GM23338 (cell line): ENCODE data around the gene WDR27. TPM values are rescaled to one million over a fixed set of nuclear protein-coding genes. Genes with fewer than 3 reads are reported as not detected.

Experiments used
- ATAC-seq: fragments of 200-7000 bp; cut with Tn5 transposase; 3 replicates; pipeline ENCODE4 v1.9.1; 2020
- DNase-seq: peaks from one replicate; pipeline ENCODE4 v3.0.0-alpha.2; 2015; ENCODE audit warnings: low spot score
- H2AFZ ChIP-seq: fragments of 200-600 bp; sonication (generic); 2 replicates; pipeline ENCODE4 v1.8.0; 2016; ENCODE audit warnings: antibody characterized with exemption, mild to moderate bottlenecking, moderate library complexity
- H3F3A ChIP-seq: fragments of 200-600 bp; sonication (generic); replicated peaks from 2 replicates; pipeline ENCODE4 v1.8.0; 2017; ENCODE audit warnings: antibody characterized with exemption, mixed run types, low read depth
- H3K27ac ChIP-seq: fragments of 200-600 bp; sonication (generic); 2 replicates; pipeline ENCODE4 v1.6.1; 2016; ENCODE audit warnings: low read depth
- H3K27me3 ChIP-seq: fragments of 200-600 bp; sonication (generic); 2 replicates; pipeline ENCODE4 v1.8.0; 2016; ENCODE audit warnings: mild to moderate bottlenecking, mixed run types, moderate library complexity; ENCODE audit not compliant: insufficient read depth
- H3K36me3 ChIP-seq: fragments of 200-600 bp; sonication (generic); 2 replicates; pipeline ENCODE4 v1.8.0; 2016; ENCODE audit warnings: mild to moderate bottlenecking; ENCODE audit not compliant: insufficient read depth
- H3K4me1 ChIP-seq: fragments of 200-600 bp; sonication (generic); 2 replicates; pipeline ENCODE4 v1.8.0; 2016; ENCODE audit warnings: mild to moderate bottlenecking, moderate library complexity; ENCODE audit not compliant: insufficient read depth
- H3K4me2 ChIP-seq: fragments of 200-600 bp; sonication (generic); 2 replicates; pipeline ENCODE4 v1.7.1; 2017; ENCODE audit warnings: mixed run types
- H3K4me3 ChIP-seq: fragments of 200-600 bp; sonication (generic); 2 replicates; pipeline ENCODE4 v1.6.1; 2016; ENCODE audit warnings: mixed run types
- H3K79me2 ChIP-seq: fragments of 200-600 bp; sonication (generic); replicated peaks from 2 replicates; pipeline ENCODE4 v1.8.0; 2017; ENCODE audit warnings: mild to moderate bottlenecking; ENCODE audit not compliant: insufficient read depth
- H3K9me2 ChIP-seq: fragments of 200-600 bp; sonication (generic); 2 replicates; pipeline ENCODE4 v1.8.0; 2017; ENCODE audit not compliant: insufficient read depth
- H4K20me1 ChIP-seq: fragments of 200-600 bp; sonication (generic); replicated peaks from 2 replicates; pipeline ENCODE4 v1.8.0; 2017; ENCODE audit warnings: mild to moderate bottlenecking; ENCODE audit not compliant: insufficient read depth
- H3K27ac Mint-ChIP-seq: 2 replicates; pipeline ENCODE4 v1.8.0; 2020; ENCODE audit warnings: inconsistent platforms, mild to moderate bottlenecking, moderate library complexity, mixed read lengths
- H3K27me3 Mint-ChIP-seq: 3 replicates; pipeline ENCODE4 v1.8.0; 2022; ENCODE audit warnings: low read depth, mild to moderate bottlenecking, moderate library complexity, mixed read lengths, inconsistent platforms; ENCODE audit not compliant: insufficient read depth, poor library complexity
- H3K36me3 Mint-ChIP-seq: 3 replicates; pipeline ENCODE4 v1.8.0; 2021; ENCODE audit warnings: low read depth, mild to moderate bottlenecking, inconsistent platforms, moderate library complexity, mixed read lengths
- H3K4me1 Mint-ChIP-seq: 3 replicates; pipeline ENCODE4 v1.8.0; 2020; ENCODE audit warnings: mild to moderate bottlenecking, inconsistent platforms, mixed read lengths
- H3K4me3 Mint-ChIP-seq: 3 replicates; pipeline ENCODE4 v1.8.0; 2021; ENCODE audit warnings: moderate library complexity, mild to moderate bottlenecking, inconsistent platforms, mixed read lengths
- H3K9me3 Mint-ChIP-seq: 3 replicates; pipeline ENCODE4 v1.8.0; 2020; ENCODE audit warnings: moderate library complexity, mild to moderate bottlenecking, inconsistent platforms, mixed read lengths
- CREB1 ChIP-seq: fragments of 250-450 bp; sonication (Bioruptor Pico); IDR thresholded peaks from 2 replicates; pipeline ENCODE4 v1.5.0; 2020; ENCODE audit warnings: low read depth, mild to moderate bottlenecking, moderate library complexity
- EZH2 ChIP-seq: fragments of 200-600 bp; sonication (generic); IDR thresholded peaks from one replicate; pipeline ENCODE4 v1.8.0; 2017; ENCODE audit warnings: antibody characterized with exemption, mild to moderate bottlenecking, low read depth; ENCODE audit not compliant: unreplicated experiment
- EZH2phosphoT487 ChIP-seq: fragments of 200-600 bp; sonication (generic); IDR thresholded peaks from one replicate; pipeline ENCODE4 v1.8.1; 2018; ENCODE audit warnings: antibody characterized with exemption; ENCODE audit not compliant: unreplicated experiment
- JUNB ChIP-seq: IDR thresholded peaks from one replicate; pipeline ENCODE4 v1.6.1; 2016; ENCODE audit warnings: antibody characterized with exemption; ENCODE audit not compliant: unreplicated experiment
- NANOG ChIP-seq: IDR thresholded peaks from 2 replicates; pipeline ENCODE4 v1.6.1; 2016; ENCODE audit warnings: antibody characterized with exemption, borderline replicate concordance
- POLR2AphosphoS5 ChIP-seq: IDR thresholded peaks from 2 replicates; pipeline ENCODE4 v1.6.1; 2016; ENCODE audit warnings: antibody characterized with exemption, low read depth
- STAT1 ChIP-seq: IDR thresholded peaks from one replicate; pipeline ENCODE4 v1.6.1; 2016; ENCODE audit warnings: antibody characterized with exemption; ENCODE audit not compliant: unreplicated experiment
- ZNF331 ChIP-seq: fragments of 250-450 bp; sonication (Bioruptor Pico); IDR thresholded peaks from 2 replicates; pipeline ENCODE4 v1.5.0; 2020; ENCODE audit warnings: low read depth, mild to moderate bottlenecking, moderate library complexity
- polyA plus RNA-seq: library from polyadenylated mRNA; unstranded; fragments of >200 nt; fragmentation: Nextera tagmentation; extraction: Ambion mirVana; gene quantifications from 2 replicates; pipeline ENCODE4 v1.2.1, GENCODE V29; 2016
- total RNA-seq: library from RNA; depleted of rRNA; stranded (reverse); fragments of >200 nt; shearing (Covaris generic); gene quantifications from 2 replicates; pipeline ENCODE4 v1.2.3, GENCODE V29; 2014
- TF ChIP-seq, protein P1 (sequence below): IDR thresholded peaks from one replicate; pipeline ENCODE4 v1.6.1; 2018; ENCODE audit warnings: antibody characterized with exemption; ENCODE audit not compliant: unreplicated experiment
- TF ChIP-seq, protein P2 (sequence below): IDR thresholded peaks from 2 replicates; pipeline ENCODE4 v1.6.1; 2016; ENCODE audit warnings: antibody characterized with exemption
- TF ChIP-seq, protein P3 (sequence below), 2 experiments: fragments of 200-600 bp in 1 of 2; sonication (generic) in 1 of 2; conservative IDR thresholded peaks; 2 replicates each; pipeline versions ENCODE4 v1.5.1 to v1.6.1; 2016 to 2017; ENCODE audit warnings: antibody characterized with exemption in 2 of 2, low read depth in 2 of 2, mild to moderate bottlenecking in 2 of 2, moderate library complexity in 1 of 2
- TF ChIP-seq, protein P4 (sequence below): fragments of 250-450 bp; sonication (Bioruptor Pico); IDR thresholded peaks from 2 replicates; pipeline ENCODE4 v1.5.0; 2020; ENCODE audit warnings: mild to moderate bottlenecking, moderate library complexity

WDR27 gene
- total and polyA plus RNA-seq, 2 experiments from 2014 or later, result 55.3 to 80.4 TPM

DNA sequence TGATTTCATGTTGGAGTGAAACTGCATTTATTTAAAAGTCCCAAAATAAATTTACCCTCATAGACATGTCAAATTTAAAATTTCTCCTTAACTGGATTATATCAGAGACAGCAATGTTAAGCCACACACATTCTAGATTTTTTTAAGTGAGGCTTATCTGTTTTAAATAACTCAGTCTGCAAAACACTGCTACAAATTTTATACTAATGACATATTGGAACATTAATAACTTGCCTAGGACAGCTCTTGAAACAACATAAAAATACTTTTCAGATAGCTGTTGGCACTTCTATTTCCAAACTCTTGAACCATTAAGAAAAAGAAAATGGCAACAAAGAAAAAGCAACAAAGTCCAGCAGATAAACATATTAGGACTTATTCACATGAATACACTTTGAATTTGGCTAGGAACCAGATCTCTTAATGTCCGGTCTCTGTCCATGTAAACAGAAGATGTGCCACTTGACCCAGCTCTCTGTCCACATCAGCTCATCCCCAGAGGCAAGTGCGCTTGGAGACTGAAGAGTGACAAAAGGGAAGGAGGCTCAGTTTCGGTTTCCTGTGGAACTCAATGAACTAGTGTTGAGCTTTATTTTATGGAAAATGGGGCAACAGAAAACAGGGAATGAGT, 228.9 kb downstream of the WDR27 start (continued):
- TF ChIP-seq, protein P1, sequence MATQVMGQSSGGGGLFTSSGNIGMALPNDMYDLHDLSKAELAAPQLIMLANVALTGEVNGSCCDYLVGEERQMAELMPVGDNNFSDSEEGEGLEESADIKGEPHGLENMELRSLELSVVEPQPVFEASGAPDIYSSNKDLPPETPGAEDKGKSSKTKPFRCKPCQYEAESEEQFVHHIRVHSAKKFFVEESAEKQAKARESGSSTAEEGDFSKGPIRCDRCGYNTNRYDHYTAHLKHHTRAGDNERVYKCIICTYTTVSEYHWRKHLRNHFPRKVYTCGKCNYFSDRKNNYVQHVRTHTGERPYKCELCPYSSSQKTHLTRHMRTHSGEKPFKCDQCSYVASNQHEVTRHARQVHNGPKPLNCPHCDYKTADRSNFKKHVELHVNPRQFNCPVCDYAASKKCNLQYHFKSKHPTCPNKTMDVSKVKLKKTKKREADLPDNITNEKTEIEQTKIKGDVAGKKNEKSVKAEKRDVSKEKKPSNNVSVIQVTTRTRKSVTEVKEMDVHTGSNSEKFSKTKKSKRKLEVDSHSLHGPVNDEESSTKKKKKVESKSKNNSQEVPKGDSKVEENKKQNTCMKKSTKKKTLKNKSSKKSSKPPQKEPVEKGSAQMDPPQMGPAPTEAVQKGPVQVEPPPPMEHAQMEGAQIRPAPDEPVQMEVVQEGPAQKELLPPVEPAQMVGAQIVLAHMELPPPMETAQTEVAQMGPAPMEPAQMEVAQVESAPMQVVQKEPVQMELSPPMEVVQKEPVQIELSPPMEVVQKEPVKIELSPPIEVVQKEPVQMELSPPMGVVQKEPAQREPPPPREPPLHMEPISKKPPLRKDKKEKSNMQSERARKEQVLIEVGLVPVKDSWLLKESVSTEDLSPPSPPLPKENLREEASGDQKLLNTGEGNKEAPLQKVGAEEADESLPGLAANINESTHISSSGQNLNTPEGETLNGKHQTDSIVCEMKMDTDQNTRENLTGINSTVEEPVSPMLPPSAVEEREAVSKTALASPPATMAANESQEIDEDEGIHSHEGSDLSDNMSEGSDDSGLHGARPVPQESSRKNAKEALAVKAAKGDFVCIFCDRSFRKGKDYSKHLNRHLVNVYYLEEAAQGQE, result no peak
- TF ChIP-seq ZNF331 (CRISPR knock-in tag) (no peak), POLR2AphosphoS5 (no peak), CREB1 (no peak)

DNA sequence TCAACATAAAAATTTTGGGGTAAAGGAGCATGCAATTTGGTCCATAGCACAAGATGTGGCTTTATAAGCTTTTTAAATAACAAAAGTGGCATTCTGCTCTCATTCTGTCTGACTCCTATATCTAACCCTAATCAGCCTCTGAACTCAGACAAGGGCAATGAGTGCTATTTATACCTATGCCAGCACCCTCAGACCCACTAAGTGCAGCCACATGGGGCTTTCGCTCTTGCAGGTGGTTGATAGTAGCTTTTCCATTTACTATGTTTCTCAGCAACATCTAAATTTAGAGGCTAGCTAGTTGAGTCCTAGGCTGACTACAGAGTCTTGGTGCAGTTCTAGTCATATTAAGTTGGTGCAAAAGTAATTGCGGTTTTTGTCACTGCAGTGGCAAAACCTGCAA, 231.0 kb downstream of the WDR27 start:
- Mint-ChIP-seq H3K27ac (no peak overlapping the region), H3K4me3 (no peak overlapping the region), H3K27me3 (no peaks in the 10 kb centered on the region), H3K4me1 (no peaks in the 10 kb centered on the region), H3K9me3 (peaks cover 69% of the 10 kb centered on the region), H3K36me3 (peaks cover 62% of the 10 kb centered on the region)
- no peaks in the 10 kb centered on the region for H3K9me2 ChIP-seq
- H3K4me3 ChIP-seq, result no peak overlapping the region
- H3K36me3 ChIP-seq, result no peaks in the 10 kb centered on the region; the same call in 1 of the 2 replicates
- no peak for ATAC-seq
- no peaks in the 10 kb centered on the region for H3K27me3 ChIP-seq
- no peak overlapping the region for H2AFZ ChIP-seq
- H3K4me1 ChIP-seq, result no peaks in the 10 kb centered on the region
- no peak overlapping the region for H3K27ac ChIP-seq
- DNase-seq, result no peak
- H3K79me2 ChIP-seq, result no peaks in the 10 kb centered on the region
- no peaks in the 10 kb centered on the region for H4K20me1 ChIP-seq
- H3F3A ChIP-seq, result no peaks in the 10 kb centered on the region
- H3K4me2 ChIP-seq, result no peak overlapping the region
- TF ChIP-seq, protein P2, sequence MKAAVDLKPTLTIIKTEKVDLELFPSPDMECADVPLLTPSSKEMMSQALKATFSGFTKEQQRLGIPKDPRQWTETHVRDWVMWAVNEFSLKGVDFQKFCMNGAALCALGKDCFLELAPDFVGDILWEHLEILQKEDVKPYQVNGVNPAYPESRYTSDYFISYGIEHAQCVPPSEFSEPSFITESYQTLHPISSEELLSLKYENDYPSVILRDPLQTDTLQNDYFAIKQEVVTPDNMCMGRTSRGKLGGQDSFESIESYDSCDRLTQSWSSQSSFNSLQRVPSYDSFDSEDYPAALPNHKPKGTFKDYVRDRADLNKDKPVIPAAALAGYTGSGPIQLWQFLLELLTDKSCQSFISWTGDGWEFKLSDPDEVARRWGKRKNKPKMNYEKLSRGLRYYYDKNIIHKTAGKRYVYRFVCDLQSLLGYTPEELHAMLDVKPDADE, result no peak
- TF ChIP-seq EZH2 (no peak), STAT1 (no peak), JUNB (no peak), EZH2phosphoT487 (no peak), ZNF331 (CRISPR knock-in tag) (no peak), POLR2AphosphoS5 (no peak), CREB1 (no peak), NANOG (no peak)
- TF ChIP-seq, protein P3, sequence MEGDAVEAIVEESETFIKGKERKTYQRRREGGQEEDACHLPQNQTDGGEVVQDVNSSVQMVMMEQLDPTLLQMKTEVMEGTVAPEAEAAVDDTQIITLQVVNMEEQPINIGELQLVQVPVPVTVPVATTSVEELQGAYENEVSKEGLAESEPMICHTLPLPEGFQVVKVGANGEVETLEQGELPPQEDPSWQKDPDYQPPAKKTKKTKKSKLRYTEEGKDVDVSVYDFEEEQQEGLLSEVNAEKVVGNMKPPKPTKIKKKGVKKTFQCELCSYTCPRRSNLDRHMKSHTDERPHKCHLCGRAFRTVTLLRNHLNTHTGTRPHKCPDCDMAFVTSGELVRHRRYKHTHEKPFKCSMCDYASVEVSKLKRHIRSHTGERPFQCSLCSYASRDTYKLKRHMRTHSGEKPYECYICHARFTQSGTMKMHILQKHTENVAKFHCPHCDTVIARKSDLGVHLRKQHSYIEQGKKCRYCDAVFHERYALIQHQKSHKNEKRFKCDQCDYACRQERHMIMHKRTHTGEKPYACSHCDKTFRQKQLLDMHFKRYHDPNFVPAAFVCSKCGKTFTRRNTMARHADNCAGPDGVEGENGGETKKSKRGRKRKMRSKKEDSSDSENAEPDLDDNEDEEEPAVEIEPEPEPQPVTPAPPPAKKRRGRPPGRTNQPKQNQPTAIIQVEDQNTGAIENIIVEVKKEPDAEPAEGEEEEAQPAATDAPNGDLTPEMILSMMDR (conservative IDR thresholded peaks at IDR 0.05; ENCODE audit: low read depth in 2 of 2), result no peak
- TF ChIP-seq, protein P4, sequence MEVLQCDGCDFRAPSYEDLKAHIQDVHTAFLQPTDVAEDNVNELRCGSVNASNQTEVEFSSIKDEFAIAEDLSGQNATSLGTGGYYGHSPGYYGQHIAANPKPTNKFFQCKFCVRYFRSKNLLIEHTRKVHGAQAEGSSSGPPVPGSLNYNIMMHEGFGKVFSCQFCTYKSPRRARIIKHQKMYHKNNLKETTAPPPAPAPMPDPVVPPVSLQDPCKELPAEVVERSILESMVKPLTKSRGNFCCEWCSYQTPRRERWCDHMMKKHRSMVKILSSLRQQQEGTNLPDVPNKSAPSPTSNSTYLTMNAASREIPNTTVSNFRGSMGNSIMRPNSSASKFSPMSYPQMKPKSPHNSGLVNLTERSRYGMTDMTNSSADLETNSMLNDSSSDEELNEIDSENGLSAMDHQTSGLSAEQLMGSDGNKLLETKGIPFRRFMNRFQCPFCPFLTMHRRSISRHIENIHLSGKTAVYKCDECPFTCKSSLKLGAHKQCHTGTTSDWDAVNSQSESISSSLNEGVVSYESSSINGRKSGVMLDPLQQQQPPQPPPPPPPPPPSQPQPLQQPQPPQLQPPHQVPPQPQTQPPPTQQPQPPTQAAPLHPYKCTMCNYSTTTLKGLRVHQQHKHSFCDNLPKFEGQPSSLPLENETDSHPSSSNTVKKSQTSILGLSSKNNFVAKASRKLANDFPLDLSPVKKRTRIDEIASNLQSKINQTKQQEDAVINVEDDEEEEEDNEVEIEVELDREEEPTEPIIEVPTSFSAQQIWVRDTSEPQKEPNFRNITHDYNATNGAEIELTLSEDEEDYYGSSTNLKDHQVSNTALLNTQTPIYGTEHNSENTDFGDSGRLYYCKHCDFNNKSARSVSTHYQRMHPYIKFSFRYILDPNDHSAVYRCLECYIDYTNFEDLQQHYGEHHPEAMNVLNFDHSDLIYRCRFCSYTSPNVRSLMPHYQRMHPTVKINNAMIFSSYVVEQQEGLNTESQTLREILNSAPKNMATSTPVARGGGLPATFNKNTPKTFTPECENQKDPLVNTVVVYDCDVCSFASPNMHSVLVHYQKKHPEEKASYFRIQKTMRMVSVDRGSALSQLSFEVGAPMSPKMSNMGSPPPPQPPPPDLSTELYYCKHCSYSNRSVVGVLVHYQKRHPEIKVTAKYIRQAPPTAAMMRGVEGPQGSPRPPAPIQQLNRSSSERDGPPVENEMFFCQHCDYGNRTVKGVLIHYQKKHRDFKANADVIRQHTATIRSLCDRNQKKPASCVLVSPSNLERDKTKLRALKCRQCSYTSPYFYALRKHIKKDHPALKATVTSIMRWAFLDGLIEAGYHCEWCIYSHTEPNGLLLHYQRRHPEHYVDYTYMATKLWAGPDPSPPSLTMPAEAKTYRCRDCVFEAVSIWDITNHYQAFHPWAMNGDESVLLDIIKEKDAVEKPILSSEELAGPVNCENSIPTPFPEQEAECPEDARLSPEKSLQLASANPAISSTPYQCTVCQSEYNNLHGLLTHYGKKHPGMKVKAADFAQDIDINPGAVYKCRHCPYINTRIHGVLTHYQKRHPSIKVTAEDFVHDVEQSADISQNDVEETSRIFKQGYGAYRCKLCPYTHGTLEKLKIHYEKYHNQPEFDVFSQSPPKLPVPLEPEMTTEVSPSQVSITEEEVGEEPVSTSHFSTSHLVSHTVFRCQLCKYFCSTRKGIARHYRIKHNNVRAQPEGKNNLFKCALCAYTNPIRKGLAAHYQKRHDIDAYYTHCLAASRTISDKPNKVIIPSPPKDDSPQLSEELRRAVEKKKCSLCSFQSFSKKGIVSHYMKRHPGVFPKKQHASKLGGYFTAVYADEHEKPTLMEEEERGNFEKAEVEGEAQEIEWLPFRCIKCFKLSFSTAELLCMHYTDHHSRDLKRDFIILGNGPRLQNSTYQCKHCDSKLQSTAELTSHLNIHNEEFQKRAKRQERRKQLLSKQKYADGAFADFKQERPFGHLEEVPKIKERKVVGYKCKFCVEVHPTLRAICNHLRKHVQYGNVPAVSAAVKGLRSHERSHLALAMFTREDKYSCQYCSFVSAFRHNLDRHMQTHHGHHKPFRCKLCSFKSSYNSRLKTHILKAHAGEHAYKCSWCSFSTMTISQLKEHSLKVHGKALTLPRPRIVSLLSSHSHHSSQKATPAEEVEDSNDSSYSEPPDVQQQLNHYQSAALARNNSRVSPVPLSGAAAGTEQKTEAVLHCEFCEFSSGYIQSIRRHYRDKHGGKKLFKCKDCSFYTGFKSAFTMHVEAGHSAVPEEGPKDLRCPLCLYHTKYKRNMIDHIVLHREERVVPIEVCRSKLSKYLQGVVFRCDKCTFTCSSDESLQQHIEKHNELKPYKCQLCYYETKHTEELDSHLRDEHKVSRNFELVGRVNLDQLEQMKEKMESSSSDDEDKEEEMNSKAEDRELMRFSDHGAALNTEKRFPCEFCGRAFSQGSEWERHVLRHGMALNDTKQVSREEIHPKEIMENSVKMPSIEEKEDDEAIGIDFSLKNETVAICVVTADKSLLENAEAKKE (CRISPR knock-in tag), result no peak
